HK-2 (cell line): ENCODE results near the gene ARMH1.
"Not testable (repeated sequence)": the region's sequence is repeated elsewhere in the genome, so short reads cannot be mapped to it uniquely, and the experiment has no call there.

ENCODE experiments used
- DNase-seq: peaks from one replicate; pipeline ENCODE4 v3.0.0-alpha.2; 2018; ENCODE audit not compliant: unreplicated experiment

Gene ARMH1

DNA sequence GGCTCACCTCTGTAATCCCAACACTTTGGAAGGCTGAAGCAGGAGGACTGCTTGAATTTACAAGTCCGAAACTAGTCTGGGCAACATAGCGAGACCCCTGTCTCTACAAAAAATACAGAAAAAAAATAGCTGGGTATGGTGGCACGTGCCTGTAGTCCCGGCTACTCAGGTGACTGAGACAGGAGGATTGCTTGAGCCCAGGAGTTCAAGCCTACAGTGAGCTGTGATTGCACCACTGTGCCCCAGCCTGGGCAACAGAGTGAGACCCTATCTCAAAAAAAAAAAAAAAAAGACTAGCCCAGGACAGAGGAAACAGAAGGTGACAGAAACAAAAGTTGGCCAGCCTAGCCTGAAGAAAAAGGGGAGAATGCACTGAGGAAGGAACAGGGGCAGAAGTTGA is 21.2 kb downstream of the ARMH1 start:
- DNase-seq: no peak

DNA sequence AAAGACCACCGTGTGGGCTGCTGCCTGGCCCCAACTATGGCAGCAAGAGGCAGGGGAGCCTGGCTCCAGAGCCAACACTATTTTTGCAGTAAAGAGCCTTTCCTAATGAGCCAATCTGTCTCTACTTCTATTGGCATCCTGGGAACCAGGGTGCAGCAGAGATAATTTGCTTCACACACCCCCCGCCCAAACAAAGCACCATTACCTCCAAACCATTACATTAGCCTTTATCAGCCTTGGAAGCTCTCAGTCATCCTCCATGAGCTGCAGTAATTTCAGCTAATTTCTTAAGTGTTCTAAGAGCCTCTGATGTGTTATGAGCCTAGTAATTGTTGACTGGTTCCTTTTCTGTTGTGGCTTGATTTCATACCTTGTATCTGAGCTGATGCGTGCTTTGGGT is 21.6 kb downstream of the ARMH1 start:
- no peak for DNase-seq

DNA sequence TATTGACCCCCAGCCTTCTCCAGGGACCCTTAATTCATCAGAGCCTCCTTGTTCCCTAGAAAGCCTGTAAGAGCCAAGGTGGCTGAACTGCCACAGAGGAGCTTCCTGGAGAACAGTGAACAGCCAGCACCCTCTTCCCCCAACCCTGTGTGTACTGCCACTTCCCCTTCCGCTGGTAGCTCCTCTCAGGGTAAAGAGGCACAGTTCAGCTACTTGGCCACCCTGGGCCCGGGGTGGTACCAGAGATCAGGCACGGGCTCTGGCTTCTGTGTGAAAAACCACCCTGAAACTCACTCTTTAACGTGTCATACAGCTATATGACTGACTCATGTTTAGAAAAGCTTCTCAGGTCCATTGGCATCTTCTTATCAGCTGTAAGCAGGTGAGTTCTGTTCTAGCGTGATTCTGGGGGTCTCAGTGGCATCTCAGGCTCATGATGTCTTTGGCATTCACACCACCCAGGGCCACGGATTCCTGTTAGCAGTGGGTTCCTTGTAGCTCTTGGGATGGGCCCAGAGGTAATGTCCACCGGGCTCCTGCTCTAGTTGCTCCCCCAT is 22.4 kb downstream of the ARMH1 start:
- DNase-seq: no peak

DNA sequence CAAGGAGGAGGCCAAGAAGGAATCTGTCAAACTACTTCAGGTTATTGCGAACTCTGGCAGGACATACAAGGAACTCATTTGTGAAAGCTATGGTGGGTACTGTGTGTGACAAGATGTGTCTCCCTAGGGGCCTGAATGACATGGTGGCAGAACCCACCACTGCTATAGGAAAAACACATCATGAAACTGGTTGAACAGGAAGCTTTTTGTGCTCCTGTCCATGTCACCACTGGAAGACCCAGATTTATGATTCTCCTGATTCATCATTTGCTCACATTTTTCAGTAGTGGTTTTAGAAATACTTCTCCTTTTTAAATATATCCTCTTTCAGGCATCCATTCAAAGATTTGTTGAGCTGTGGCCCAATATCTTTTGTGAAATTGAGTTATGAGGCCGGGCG is 23.6 kb downstream of the ARMH1 start:
- no peak for DNase-seq

DNA sequence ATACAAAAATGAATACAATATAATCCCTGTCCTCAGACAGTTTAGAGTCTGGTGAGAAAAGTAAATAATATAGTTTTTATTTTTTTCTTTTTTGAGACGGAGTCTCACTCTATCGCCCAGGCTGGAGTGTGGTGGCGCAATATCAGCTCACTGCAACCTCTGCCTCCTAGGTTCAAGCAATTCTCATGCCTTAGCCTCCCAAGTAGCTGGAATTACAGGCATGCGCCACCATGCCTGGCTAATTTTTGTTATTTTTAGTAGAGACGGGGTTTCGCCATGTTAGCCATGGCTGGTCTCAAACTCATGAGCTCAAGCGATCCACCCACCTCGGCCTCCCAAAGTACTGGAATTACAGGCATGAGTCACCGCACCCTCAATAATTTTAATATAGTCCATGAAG is 24.9 kb downstream of the ARMH1 start:
- not testable (repeated sequence) for DNase-seq

DNA sequence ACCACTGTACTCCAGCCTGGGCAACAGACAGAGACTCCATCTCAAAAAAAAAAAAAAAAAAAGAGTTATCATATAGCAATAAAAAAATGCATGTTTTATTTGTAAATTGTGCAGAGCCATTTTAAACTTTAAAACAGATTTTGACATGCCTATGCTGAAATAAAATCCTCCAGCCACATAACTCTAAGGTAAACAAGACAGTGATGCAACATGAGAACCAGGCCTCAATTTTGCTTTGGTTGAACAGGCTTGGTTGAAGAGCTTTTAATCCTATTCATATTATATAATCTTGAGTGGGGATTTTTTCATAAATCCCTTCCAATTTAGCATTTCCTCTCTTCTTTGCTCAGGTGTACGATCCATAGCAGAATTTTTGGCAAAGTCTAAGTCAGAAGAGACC is 26.1 kb downstream of the ARMH1 start:
- DNase-seq: no peak

DNA sequence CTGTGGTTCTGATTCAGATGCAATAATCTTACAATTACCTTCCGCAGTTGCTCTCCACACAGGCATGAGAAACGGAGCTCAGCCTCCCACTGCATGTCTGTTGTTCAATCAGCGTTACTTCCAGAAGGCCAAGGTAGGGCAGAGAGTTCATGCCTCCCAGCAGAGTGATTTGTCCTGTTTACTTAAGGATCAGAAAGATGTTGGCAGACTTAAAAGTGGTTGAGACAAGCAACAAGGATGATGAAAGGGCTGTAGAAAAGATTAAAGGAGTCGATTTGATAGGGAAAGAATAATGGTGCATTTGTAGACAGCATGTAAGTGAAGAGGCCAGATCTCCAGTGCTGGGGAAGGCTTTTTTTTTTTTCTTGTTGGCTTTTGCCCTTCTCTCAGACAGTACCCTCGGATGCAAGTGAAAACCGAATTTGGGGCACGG is 26.6 kb downstream of the ARMH1 start:
- no peak for DNase-seq

DNA sequence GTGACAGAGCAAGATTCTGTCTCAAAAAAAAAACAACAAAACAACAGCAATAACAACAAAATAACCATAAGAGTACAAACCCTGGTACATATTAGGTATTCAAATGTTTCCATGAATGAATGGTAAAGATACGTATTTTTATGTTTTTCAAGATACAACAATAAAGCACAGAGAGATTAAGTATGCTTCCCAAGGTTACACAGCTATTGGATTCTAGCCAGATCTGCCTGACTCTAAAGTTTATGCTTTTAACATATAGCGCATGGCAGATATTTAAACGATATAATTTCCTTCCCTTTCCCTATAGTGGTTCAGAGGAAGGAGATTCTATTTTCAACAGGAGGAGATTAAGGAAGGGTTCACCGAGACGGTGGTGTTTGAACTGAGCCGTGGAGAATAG is 31.0 kb downstream of the ARMH1 start:
- DNase-seq: no peak

DNA sequence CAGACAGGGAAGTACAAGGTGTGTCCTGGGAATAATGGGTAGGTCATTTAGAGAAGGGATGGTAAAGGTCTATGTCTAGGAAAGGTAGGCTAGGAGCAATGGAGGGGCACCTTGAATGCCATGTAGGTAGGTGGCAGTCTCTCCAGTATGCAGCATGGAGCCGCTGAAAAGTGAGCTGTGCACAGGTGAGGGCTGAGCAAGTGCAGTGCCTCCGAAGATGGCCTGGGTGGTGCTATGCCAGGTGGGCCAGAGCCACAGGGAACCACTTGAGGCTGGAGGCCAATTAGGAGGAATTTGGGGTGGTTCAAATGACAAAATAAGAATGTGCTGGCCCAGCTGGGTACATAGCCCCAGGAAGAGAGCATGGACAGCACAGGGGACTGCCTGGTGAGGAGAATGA is 31.4 kb downstream of the ARMH1 start:
- no peak for DNase-seq

DNA sequence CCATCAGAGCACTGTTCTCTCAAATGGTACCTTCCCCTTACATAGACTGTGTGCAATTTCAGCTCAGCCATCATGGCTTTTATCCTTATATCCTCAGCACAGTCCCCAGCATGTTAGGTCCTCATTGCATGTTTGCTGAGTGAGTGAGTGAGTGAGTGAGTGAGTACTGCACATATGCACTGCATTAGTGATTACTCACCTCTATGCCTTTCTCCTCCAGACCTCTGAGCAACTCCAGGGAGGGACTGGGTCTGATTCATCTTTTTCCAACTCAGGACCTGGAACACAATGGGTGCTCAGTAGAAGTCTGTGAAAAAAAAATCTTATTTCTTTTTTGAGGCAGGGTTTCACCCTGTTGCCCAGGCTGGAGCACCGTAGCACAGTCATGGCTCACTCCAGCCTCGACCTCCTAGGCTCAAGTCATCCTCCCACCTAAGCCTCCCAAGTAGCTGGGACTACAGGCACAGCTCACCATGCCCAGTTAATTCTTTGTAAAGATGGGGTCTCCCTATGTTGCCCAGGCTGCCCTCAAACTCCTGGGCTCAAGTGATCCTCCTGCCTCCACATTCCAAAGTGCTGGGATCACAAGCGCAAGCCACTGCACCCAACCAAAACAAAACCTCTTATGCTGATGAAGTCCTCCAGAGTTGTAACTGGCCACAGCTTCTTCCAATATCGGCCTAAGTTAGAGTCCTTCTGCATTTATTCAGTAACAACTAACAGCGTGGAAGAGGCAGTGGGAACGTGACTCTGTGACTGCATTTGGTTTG is 32.8 kb downstream of the ARMH1 start:
- no peak for DNase-seq

DNA sequence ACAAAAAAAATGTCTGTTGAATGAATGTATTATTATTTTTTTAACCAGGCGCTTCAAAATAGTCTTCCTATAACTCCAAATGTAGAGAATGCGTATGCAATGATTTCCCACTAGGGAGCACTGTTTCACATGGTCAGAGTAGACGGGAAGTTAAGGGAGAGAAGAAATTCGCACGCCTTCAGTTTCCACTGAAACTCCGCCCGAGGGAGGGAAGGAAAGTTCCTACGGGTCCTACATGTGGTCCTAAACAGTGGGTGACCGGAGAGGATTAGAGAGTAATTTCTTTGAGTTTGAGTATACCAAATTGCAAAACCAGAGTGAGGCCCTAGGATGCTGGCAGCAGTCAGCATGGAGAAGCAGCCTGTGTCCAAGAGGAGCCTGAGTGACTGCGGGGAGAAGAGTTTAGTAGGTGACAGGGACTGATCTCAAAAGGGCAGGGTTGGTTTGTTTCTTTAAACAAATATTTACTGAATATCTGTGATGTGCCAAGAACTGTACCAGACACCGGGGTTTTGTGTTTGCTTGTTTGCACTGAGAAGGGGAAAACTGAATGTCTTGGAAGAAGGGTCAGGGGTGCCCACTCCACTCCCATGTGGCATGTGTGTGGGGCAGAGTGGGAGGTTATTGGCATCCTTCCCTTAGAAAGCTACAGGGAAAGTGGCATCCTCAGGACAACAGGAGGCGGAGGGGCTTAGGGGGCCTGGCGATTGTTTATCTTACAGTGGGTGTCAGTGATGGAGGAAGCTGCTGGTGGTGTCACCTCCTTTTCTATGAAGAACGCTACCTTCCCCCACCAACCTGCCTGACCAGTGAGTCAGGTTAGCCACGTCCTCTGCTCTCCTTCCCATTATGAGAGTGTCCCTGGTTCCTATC is 33.7 kb downstream of the ARMH1 start:
- DNase-seq: no peak

DNA sequence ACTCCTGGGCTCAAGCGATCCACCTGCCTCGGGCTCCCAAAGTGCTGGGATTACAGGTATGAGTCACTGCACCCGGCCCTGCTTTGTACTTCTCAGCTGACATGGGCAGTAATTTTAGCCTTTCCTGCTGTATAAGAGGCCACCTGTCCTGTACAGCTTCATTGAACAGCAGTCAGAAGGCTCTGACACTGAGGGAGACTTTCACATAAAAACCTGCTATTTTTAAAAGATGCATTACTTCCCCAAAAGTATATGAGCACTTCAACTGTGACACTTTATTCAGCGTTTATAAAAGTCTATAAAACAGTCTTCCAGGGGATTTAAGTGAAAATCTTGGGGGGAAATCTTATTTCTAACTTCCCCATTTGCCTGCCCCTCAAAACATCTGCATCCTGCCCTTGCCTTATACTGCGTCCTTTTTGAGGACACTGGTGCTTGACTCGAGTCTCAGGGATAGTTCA is 38.8 kb downstream of the ARMH1 start:
- DNase-seq: no peak

DNA sequence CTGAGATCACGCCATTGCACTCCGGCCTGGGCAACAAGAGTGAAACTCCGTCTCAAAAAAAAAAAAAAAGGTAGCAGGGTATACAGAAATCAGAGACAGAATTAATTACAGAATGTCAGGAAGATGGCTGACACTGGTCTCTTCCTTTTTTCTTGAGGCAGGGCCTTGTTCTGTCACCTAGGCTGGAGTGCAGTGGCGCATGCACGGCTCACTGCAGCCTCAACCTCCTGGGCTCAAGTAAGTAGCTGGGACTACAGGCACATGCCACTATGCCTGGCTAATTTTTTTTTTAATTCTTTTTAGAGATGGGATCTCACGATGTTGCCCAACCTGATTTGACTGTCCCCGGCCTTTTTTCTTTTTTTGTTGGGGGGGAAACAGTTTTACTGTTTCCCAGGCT is 40.0 kb downstream of the ARMH1 start:
- no peak for DNase-seq

DNA sequence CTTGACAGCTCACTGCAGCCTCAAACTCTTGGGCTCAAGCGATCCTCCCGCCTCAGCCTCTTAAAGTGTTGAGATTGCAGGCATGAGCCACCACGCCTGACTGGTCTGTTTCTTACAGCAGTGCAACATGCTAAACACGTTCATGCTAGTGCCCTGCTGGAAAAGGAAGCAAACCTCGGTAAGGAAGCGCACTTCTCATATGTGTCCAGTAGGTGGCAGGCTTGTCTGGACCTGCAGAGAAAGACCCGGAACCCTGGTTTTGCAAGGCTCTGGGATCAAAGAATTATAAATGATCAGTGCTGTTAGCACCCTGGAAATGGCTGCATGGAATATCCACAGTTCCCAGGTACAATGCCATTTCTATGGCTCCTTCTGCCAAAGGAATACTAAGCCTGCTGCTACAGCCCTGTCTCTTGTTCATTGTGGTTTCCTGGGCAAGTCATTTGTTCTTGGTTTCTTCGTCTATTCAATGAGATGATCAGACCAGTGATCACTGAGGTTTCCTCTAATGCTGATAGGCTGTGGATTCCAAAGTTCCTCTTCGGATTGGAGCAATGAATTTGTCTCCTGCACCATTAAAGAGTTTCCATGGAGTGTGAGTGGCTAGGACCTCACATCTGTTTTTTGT is 40.5 kb downstream of the ARMH1 start:
- peak; percentile 65 for DNase-seq

DNA sequence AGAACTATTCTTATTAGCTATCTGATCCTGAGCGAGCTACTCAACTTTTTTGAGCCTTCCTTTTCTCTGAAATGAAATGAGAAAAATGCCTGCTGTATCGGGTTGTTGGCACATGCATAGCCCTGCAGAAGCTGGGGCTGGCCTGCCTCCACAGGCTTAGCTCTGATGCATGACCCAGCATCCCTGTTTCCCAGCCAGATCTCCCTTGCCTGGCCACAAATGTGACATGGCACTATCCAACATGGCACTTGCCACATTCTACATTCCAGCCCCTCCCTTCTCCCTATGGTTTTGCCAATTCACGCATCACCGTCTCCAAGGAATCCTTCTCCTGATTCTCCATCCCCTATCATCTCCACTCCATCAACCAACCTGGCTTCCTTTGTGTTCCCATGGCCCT is 42.6 kb downstream of the ARMH1 start:
- no peak for DNase-seq

DNA sequence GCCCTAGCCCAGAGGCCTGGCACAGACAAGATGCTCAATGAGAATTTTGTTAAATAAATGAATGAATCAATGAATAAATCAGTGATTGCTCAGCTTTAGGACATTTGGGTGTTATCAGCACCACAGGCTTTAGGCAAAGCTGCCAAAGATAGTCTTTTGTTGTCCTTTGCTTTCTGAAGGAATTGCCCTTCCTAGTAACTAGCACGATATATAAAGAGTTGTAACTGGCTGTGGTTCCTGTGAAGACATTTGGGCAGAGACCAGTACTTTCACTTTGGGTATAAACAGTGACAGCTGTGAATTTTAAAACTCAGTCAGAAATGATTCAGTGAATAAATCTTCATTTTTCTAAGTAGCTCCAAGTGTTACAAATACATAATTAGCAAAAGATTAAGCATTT is 43.1 kb downstream of the ARMH1 start:
- no peak for DNase-seq

DNA sequence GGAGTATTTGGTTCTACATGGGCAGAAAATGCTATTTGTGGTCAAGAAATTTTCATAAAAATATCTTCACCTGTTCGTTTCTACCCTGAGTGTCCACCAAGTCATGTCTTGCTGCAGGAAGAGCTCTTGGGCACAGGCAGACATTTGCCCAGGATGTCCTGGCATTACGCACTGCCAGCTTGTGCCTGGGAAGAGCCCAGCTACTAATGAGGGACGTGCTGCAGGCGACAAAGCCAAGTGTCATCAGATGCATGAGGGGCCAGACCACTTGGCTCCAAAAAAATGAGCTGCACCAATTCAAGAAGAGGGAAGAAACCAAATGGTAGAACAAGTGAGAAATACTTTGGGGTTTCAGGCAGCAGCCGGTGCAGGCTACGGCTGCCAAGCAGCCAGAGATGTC is 43.6 kb downstream of the ARMH1 start:
- no peak for DNase-seq

DNA sequence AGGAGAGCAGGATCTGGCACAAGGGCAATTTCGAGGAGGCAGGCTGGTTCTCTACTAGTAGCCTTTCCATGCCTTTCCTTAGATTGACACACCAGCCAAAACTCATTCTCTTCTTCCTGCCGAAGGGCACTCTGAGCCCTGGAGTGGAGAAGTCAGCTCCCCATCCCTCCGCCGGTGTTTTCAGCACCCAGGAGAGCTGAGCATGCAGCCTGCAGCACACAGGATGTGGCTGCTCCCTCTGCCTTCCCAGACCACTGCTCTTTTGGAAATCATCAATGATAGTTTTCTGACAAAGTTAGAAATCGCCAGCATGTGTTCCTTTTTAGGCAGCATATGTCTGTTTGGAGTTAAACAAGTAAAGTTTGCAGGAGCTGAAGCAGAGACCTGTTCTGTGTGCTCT is 44.8 kb downstream of the ARMH1 start:
- DNase-seq: no peak

DNA sequence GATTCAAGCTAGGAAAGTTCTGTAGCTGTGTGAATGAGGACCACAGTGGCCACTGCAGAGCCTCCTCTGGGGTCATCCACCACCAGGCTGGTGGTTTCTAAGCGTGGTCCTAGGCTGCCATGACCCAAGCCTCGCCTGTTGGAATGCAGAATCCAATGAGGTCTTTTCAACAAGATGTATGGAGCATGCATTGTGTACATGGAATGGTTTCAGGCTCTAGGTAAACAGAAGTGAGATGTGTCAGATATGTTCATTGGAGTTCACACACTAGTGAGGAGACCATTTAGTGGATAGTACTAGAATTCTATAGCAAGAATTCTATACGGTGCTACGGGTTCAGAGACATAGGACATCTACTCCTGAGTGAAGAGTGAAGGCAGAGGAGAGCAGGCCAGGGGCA is 45.8 kb downstream of the ARMH1 start:
- no peak for DNase-seq

DNA sequence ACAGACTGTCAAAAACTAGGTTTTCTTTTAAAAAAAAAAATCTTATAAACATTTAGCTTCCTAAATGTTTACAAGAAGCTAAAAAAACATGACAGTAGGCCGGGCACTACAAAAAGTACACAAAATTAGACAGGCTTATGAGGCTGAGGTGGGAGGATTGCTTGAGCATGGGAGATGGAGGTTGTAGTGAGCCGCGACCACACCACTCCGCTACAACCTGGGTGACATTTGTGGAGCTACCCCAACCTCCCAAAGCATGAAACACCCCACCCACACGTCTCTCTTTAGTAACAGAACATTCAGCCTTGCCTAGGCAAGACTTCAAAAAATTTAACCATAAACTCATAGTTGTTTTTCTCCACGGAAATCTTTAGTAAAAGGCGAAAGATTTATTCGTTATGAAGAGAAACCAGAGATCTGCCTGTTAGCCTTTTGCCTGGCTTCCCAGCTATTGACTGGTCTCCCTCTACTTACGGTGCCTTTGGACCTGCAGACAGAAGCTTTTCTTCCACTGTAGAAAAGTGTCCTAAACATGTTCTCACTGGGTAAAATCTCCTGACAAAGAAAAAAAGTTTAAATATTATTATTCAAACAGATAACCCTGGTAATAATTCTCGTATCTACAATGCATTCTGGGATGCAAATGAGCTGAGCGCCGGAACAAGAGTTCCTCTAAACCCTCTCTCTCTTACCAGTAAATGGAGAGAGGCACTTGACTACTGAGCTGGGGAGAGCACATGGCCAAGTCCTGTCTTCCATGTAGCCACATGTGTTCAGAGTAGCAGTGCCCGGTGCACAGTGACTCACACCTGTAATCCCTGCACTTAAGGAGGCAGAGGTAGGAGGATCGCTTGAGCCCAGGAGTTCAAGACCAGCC is 47.2 kb downstream of the ARMH1 start:
- DNase-seq: peak; percentile 90

DNA sequence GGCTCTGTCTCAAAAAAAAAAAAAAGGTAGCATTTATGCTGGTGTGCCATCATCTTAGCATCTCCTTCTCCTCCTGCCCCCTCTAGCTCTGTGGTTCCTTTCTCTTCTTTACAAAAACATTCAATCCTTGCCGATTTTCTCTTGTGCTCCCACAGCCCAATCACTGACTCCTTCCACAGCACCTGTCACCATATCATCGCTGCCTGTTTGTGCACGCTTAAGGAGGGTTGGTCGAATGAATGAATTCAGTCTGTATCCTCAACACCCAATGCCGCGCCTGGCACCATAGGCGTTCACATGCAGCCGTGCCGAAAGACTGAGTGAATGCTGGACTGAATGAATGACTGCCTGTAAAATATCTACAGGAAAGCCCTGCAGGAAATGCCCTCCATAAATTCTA is 48.5 kb downstream of the ARMH1 start:
- no peak for DNase-seq
